WI38 (cell line): ENCODE data around the gene C6orf62.
"Not testable (repeated sequence)": the region's sequence is repeated elsewhere in the genome, so short reads cannot be mapped to it uniquely, and the experiment has no call there.

Experiments
- H3K4me3 ChIP-seq: 2 replicates; pipeline ENCODE4 v1.5.1; 2011; ENCODE audit warnings: low read depth, mild to moderate bottlenecking, control low read depth, low read length
- CTCF ChIP-seq: IDR thresholded peaks from 2 replicates; pipeline ENCODE4 v1.5.1; 2012; ENCODE audit warnings: low read depth, mild to moderate bottlenecking, control low read depth, low read length

The C6orf62 gene

GRCh38 chr6:24667378-24667803 lies 51.6 kb downstream of the C6orf62 start:
- peak overlapping the region; percentile 89 for H3K4me3 ChIP-seq
- TF ChIP-seq CTCF: no peak

- H3K4me3 ChIP-seq: peak within 1 kb of the TSS; percentile 89
- peak; percentile 62 for TF ChIP-seq CTCF
These were observed 52.1 kb downstream of the C6orf62 start, which contains the start of the genes ACOT13 and TDP2 for GRCh38 chr6:24666641-24667377. Gene ACOT13, plus strand, starts transcription at chr6:24667077. Its CDS starts 187 bp downstream, at chr6:24667264. Gene TDP2, minus strand, starts transcription at chr6:24666899. Its CDS starts 37 bp downstream, at chr6:24666862.

GRCh38 chr6:24666097-24666640 lies 52.8 kb downstream of the C6orf62 start:
- no peak for TF ChIP-seq CTCF
- H3K4me3 ChIP-seq: peak overlapping the region; percentile 89

GRCh38 chr6:24664046-24664987 lies 54.6 kb downstream of the C6orf62 start:
- H3K4me3 ChIP-seq: no peak overlapping the region

GRCh38 chr6:24663189-24663588 lies 55.8 kb downstream of the C6orf62 start:
- TF ChIP-seq CTCF: no peak
- no peak overlapping the region for H3K4me3 ChIP-seq

More at GRCh38 chr6:24664046-24664987, 54.6 kb downstream of the C6orf62 start:
- TF ChIP-seq CTCF: no peak

- TF ChIP-seq CTCF: no peak
- no peak overlapping the region for H3K4me3 ChIP-seq
These were observed 56.7 kb downstream of the C6orf62 start for GRCh38 chr6:24662236-24662635.

- H3K4me3 ChIP-seq: not testable (repeated sequence)
These were observed 57.2 kb downstream of the C6orf62 start for GRCh38 chr6:24661759-24662158.
